COLO829 (cell line): ENCODE measurements around the gene CDH5.
"Not testable (repeated sequence)": the region's sequence is repeated elsewhere in the genome, so short reads cannot be mapped to it uniquely, and the experiment has no call there.

ENCODE experiments used
- DNase-seq: peaks from one replicate; pipeline ENCODE4 v3.0.0; 2012; ENCODE audit warnings: low spot score

The CDH5 gene

DNA sequence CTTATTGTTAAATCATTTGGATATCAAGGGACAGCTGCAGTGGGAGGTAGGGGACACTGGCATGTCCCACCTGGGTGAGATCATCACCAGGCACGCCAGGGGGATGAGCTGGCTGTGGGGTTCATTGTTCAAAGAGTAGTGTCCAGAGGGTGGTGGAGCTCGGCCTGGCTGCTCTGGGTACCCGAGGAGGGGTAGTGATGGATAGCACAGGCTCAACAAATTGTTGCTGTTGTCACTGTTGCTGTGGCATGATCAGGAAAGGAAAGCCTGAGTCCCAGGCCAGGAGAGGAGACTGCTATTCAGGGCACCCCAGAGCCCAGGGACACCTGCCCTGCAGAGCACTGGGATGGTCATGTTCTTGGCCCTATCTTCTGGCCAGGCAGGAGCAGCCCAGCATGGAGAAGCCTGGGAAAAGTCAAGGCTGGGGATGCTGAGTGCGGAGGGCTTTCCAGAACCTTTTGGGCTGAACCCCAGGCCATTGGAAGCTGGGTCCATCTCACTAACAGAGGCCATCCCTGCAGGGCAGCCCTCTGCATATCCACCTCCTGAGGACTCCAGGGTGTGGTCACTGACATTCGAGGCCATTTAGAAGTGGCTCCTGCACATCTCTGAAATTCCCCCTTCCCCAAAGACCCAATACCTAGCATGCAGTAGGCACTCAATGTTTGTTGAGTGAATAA is 72.7 kb downstream of the CDH5 start:
- no peak for DNase-seq

DNA sequence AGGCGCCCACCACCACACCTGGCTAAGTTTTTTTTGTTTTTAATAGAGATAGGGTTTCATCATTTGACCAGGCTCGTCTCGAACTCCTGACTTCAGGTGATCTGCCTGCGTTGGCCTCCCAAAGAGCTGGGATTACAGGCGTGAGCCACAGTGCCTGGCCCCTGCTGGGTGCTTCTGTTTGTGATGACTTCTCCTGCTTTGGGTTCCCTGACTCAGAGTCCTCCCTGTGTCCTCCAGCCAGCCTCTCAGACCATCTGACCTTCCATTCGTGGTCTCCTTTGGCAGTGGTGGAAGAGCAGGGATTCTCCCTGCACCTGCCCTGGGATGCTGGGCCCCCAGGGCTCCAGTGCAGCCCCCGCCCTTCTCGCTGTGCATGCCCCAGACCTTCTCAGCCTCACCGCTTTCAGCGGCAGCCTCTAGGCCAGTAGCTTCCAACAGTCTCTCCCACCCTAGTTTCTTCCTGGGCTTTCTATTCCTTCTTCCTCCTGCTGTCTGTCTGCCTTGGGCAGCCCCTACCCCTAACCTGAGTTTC is 73.8 kb downstream of the CDH5 start:
- DNase-seq: no peak

DNA sequence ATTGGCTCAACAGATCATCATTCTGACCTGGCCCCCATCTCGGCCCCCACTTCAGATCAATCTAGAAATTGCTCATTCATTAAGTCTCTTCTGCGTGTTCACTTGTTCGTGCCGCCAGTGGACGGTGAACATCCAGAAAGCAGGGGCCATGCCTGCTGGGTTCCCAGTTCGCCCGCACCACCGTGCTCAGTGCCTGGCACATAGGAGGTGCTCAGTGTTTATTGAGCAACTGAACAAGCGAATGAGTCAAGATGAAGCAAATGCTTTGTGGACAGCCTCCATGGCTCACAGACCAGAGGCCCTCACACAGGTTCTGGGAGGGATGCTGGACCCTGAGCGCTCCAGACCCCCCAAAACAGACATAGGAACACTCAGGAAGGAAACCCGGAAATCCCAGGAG is 74.5 kb downstream of the CDH5 start:
- no peak for DNase-seq

DNA sequence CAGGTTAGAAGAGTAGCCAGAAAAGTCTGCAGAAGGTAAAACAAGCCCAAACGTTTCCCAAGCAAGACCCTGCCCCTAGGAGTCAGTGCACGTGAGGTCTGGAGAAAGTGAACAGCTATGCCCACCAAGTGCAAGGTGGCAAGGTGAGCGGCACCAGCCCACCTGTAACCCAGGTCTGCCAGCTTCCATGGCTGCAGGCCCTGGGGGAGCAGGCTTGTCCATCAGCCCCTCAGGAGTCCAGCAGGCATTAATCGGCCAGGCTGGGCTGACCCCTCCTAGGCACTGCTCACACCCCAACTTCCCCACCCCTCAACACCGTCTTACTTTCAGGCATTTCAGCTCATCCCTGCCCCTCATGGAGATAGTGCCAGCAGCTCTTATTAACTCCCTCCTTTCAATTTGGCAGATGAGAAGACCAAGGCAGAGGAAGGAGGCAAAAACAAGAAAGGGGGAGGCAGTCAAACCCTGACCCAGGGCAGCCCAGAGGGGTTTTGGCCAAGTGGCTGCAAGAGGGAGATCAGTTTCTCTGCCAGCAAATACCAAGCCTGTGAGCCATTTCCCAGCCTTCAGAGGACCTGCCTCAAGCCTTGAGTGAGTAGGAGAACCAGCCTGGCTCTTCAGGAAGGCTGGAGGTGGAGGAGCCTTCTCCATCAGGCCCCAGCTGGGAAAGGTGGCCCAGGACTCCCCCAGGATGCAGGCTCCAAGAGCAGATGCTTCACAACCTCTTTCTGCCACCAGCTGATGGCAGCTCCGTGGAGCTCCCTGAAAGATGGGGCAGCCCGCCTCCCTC is 75.3 kb downstream of the CDH5 start:
- no peak for DNase-seq

DNA sequence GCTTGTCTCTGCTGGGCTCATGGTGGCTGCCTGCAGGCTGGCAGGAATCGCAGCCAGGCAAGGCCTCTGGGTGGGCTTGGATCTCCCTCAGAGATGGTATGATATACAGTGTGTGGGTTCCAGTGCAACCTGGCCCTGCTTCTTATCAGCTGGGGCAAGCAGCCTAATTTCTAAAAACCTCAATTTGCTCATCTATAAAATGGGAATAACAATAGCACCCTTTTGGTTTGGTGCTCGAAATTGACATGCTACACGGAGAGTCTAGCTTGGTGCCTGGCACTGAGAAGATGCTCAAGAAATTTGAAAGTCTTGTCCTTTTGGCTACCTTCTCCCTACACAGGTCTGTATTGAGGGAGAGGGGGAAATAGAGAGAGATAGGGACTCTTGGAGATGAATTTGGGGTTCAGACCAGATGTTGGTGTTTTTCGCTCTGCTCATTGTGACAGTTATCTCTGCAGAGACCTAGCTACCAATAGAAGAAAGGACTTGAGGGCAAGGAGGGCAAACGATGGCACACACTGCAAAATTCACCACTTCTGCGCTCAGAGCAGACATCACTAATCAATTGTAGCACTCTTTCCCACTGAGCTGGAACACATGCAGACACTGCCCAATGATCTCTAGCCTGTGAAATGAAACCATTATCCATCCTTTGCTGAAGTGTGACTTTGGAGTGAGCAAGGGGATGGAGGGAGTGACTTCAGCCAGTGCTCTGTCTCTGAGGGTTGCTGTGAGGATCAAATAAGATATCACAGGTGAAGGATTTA is 76.2 kb downstream of the CDH5 start:
- DNase-seq: no peak

DNA sequence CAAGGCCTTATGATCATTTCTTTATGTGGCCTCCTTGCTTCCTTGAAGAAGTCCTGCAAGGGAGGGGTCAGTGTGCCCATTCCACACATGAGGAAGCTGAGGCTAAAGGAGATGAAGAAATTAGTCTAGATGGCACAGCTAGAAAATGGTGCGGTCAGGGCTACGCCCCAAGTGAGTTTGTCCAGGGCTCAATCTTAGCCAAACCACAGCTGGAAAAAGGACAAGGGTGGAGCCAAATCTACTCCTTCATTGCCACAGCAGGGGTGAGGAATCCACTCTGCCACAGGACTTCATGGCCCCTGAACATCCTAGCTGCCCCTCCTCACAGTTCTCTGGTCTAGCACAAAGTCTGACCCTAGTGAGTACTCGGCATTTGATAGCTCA is 76.8 kb downstream of the CDH5 start:
- DNase-seq: no peak

DNA sequence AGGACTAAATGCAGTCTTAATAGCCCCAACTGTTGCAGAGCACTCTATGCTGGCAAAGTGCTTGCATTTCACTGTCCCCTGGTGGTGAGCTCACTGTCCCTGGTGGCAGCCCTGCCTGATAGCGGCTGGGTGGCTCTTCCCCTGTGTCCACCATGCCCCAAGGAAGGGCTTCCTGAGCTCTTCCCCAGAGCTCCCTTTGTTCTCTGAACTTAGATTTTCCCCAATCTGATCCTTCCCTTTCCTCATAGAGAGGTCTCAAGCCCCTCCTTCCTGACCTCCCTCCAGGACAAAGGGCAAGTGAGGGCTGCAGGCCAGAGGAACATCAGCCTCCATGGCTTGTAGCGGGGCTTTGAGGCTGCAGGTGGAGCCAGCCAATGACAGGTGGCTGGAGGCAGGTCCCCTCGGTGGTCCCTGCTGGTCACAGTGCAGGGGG is 77.6 kb downstream of the CDH5 start:
- no peak for DNase-seq

DNA sequence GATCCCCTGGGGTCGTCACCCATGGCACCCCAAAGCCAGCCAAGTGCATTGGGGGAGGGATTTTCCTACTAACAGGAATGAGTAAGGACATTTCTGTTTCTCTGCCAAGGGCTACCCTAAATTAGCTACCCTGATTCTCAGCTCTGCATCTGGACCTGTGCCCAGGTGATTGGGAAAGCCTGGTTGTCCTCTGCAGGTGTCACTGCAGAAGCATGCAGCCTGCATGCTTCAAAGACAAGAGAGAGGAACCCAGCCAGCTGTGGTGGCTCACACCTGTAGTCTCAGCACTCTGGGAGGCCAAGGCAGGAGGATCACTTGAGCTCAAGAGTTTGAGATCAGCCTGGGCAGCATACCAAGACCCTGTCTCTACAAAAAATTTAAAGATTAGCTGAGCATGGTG is 80.2 kb downstream of the CDH5 start:
- no peak for DNase-seq

DNA sequence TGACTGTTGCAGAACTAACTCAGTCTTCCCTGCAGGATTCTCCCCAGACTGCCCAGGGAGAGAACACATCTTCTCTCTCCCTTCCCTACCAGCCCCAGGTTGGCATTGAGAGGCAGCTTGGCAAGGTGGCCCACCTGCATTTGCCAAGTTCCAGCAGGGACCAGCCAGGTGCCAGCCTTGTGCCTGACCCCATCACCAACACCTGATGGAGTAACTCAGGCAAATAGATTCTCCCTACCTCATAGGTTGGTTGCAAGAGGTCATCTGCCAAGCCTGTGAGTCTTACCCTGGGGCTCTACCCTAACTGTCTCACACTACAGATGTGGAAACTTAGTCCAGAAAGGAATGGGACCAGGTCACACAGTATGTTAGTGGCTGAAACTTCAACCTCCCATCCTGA is 81.0 kb downstream of the CDH5 start:
- no peak for DNase-seq

DNA sequence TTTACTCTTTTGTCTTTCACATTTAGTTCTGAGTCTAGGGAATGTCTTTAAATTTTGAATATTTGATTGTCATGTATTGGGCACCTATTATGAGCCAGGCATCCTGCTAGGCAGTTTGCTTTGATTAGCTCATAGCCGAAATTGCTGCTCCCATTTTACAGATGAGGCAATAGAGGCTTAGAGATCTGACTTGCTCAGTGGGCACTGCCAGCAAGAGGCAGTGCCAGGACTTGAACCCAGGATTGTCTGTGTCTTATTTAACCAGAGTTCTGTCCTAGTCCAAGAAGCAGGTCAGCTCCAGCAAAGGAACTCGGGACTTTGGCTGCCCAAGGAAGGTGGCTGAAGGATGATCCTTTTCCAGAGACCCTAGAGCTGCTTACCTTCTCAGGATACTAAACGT is 85.1 kb downstream of the CDH5 start:
- no peak for DNase-seq

DNA sequence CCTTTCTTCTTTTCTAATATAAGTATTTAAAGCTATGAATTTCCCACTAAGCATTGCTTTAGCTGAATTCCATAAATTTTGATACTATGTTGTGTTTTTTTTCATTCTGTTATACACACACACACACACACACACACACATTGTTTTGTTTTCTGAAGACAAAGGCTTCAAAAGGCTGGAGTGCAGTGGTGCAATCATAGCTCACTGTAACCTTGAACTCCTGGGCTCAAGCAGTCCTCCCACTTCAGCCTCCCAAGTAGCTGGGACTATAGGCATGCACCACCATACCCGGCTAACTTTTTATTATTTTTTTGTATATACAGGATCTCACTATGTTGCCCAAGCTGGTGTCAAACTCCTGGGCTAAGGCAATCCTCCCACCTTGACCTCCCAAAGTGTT is 86.7 kb downstream of the CDH5 start:
- not testable (repeated sequence) for DNase-seq
